GF-D8 (cell line): Measurements from ENCODE around the gene DCC.

ENCODE experiments used
- DNase-seq: peaks from one replicate; lab custom pipeline; 2025; lab: John Stamatoyannopoulos, UW

Gene DCC

GRCh38 chr18:52700816-52701215 lies 360.8 kb downstream of the DCC start:
- no peak for DNase-seq

DNA sequence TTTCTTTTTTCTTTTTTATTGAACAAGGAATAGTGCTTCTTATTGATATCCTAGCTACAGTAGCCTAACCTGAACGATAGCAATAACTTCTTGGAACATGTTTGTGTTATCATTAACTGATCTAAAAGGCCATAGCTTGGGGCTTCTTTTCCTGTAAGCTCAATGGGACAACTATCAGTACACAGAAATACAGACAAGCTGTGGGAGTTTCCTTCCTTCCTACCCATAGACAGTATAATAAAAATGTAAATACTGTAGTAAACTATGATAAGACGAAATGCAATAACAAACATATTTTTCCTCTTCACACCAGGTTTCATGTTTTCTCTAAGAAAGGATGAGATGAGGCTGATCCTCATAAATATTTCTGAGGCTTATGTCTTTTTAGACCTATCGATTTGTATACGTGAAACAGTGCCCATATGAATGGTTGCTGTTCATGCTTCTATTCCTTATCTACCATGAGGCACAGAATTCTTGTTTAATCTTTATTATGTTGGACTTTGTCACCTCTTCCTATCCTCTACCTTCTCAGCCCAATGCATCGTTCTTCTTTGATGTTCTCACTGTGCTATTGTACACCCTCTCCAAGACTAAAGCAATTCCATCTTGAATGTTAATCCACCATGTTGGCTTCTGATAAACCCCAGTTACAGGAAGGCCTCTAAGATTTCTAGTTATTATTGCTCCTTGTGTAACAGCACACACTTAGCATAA lies 361.4 kb downstream of the DCC start:
- no peak for DNase-seq

DNA sequence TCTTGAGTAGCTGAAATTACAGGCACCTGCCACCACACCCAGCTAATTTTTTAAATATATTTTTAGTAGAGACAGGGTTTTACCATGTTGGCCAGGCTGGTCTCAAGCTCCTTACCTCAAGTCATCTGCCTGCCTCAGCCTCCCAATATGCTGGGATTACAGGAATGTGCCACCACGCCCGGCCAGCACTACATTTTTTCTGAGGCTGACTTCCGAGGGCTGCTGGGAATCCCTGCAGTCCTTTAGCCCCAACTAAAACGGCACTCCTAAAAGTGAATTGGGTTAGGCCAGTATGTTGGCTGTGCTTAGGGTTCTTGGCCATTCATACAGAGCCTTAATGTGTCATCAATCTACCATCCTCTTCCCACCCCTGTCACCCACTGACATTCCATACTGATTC lies 375.4 kb downstream of the DCC start:
- no peak for DNase-seq

DNA sequence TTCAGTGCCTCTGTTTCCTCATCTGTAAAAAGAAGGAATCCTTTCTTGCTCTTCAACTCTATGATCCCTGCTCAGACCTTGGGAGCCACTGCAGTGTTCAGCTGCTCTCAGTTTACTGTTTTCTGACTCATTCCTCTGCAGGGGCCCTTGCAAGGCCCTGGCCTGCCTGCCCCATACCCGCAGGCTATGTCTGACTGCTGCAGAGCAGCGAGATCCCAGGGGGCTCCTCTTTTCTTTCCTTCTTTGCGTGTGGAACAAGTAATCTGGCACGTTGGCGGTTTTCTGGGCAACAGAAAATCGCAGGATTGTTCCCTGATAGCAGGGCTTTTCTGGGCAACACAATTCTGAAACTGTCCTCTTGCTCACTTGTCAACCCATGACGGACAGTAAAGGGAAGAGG lies 376.0 kb downstream of the DCC start:
- DNase-seq, result no peak

DNA sequence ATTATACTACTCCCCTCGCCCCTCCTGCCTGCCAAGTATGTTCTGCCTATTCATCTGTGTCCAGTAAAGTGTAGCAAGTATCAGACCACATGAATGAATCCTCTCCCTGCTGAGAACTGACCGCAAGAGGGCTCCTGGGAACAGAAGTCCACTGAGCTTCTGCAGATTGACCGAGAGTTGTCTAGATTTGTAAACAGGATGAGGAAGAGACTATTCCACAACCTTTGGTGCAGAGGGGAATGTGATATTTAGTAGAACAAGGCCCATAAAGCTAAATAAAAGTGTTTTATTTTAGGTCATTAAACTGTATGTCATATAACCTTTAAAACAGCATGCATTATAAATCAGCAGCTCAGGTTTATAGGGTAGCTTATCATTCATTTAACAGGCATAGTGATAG lies 377.0 kb downstream of the DCC start:
- DNase-seq, result no peak

GRCh38 chr18:52722904-52723303 lies 382.9 kb downstream of the DCC start:
- DNase-seq, result no peak

DNA sequence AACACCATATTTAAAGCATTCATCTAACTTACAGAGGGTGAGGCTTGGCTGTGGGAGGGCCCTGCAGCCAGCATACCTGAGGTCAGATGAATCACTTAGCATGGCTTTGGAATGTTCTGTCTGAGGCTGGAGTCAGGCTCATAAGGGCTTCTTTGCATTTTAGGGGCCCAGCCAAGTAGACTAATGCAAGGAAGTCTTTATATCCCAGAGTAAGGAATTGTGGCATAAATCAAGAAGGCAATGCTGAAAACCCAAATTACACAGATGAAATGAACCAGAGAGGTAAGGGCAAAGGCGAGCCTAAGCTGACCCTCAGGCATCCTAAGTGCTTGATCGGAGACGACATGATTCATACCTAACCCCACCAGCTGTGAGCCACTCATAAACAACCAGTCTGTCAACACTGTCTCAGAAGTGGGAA lies 383.6 kb downstream of the DCC start:
- no peak for DNase-seq

GRCh38 chr18:52730972-52731619 lies 391.1 kb downstream of the DCC start:
- no peak for DNase-seq

- no peak for DNase-seq
These were observed 398.9 kb downstream of the DCC start for GRCh38 chr18:52738946-52739345.

DNA sequence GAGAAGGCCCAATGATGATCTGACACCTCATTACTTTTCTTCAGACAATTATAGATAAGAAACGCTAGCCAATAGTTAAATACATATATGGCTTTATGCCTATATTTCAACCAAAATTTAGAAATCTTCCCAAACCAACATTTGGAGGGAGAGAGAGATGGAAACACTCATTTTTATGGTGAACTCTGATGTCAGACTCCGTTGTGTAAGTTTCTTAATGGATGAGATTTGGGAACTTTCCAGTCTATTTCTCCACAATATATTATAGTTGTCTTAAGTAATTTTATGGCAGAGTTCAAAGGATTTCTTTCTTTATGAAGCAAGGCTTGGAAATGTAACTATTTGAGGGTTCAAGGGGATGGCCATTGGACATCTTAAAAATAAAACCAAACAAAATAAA lies 407.0 kb downstream of the DCC start:
- no peak for DNase-seq

GRCh38 chr18:52747869-52748268 lies 407.9 kb downstream of the DCC start:
- DNase-seq, result no peak

DNA sequence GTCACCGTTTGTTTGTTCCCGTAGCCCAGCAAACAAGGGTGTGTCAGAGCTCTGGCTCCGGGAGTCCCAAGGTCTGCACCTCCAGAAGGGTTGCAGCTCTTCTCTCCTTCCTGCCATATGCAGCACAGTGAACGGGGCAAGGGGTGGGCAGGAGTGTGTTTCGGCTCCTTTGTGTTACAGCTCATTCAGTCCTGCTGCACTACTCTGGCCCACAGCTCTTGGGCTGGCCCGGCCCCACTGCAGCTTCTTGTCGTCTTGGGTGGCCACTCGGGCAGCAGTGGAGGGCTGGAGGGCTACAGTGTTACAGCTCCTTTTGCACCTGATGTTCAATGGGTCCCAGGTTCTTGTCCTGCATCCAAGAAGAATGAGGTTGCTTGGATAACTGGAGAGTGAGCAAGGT lies 408.3 kb downstream of the DCC start:
- no peak for DNase-seq

DNA sequence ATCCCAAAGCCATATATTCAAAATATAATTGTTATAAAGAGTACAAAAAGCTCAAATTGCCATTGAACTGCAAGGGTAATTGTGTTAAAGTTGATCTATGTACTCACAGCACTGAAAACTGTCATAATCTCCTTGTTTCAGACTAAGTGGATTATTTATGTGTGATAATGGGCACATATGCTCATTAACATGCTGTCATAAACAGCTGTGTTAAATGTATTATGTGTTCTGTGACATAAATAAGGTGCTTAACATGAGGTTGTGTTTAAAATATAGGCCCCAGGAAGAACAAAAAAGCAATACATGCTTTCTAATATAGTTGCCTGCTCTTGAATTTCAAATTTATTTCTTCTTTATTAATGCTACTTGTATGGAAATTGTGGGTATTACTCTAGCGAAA lies 409.5 kb downstream of the DCC start:
- DNase-seq, result no peak

DNA sequence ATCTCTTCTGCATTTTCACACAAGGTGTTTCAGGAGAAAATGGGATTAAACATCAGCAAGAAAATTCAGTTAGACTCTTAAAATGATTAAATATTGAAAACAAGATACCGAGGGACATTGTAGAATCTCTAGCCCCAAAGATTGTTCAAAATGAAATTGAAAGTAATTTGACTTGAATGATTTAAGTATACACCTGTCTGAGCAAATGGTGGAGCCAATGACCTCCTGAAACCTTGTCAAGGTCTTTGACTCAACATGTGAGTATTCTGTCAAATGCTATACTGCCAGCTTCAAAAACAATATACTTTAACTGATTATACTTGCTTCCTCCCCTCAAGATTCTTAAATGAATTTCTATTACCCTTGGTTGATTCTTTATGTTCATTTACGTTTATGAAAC lies 411.0 kb downstream of the DCC start:
- no peak for DNase-seq

GRCh38 chr18:52764316-52764715 lies 424.3 kb downstream of the DCC start:
- no peak for DNase-seq

- DNase-seq, result no peak
These were observed 426.1 kb downstream of the DCC start for GRCh38 chr18:52766002-52766545.

- no peak for DNase-seq
These were observed 441.1 kb downstream of the DCC start for GRCh38 chr18:52781113-52781512.

DNA sequence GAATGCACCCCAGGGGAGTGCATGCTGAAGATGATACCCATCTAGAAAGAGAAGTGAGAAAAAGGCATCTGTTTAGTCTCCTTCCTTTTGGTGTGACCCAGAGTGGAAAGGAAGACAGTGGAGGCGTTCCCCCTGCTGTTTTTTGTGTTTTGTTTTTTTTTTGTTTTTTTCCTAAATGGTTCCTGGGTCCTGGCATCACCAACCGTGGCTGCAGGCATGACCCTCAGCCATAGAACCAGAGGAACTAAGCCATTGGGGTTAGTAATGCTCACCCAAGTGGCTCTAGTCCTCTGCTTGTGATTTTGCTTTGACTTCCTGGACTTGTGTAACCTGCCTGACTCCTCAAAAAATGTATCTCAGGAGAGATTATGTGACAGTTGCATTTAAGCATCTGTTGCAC lies 451.3 kb downstream of the DCC start:
- no peak for DNase-seq

DNA sequence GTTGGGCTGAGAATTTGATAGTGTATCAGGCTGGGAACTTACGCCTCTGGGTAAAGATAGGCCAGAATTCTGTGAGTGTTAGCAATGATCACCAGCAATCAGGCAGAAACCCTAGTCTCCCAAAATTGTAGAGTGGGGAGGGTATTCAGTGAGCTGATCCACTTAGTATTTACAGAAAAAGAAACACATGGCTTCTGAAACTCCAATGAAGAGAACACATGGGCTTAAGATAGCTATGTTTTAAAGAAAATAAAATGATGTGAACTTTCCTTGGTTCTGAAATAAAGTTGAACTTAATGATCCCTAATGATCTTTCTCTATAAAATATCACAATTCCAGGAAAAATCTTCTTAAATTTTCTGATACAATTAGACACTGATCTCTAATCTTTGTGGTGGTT lies 472.8 kb downstream of the DCC start:
- DNase-seq, result no peak

- DNase-seq, result no peak
These were observed 473.8 kb downstream of the DCC start for GRCh38 chr18:52813635-52814416.

- DNase-seq, result no peak
These were observed 475.7 kb downstream of the DCC start for GRCh38 chr18:52815651-52816050.

DNA sequence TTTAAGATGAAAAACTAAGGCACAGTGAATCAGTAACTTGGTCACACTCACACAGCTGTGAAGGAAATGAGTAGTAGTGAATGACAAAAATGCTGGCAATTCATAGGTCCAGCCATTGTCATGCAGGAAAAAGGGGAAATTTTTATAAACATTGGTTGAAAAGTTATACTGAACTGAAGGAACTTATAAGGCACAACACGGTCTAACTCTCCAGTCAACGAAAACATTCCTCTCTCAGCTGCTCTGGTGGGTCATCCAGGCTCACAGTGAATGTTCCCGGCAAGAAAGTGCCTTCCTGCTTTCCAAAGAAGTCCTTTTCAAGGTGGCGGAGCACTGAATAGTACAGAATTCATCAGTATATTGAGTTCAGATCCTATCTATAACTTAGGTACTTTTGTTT lies 476.1 kb downstream of the DCC start:
- no peak for DNase-seq

- no peak for DNase-seq
These were observed 482.2 kb downstream of the DCC start for GRCh38 chr18:52822160-52822559.
